GM04504 (cell line): Measurements from ENCODE around the gene NTMT1.
"Not testable (repeated sequence)": the region's sequence is repeated elsewhere in the genome, so short reads cannot be mapped to it uniquely, and the experiment has no call there.

ENCODE experiments used
- DNase-seq: peaks from one replicate; pipeline ENCODE4 v3.0.0-alpha.2; 2012; ENCODE audit warnings: low read depth

NTMT1 gene, protein sequence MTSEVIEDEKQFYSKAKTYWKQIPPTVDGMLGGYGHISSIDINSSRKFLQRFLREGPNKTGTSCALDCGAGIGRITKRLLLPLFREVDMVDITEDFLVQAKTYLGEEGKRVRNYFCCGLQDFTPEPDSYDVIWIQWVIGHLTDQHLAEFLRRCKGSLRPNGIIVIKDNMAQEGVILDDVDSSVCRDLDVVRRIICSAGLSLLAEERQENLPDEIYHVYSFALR

GRCh38 chr9:129626079-129626624, at the start of gene NTMT1:
Gene NTMT1, plus strand, starts transcription at chr9:129626163. Its CDS starts 6,541 bp downstream, at chr9:129632704.
- DNase-seq = peak; percentile 54

GRCh38 chr9:129576546-129577543, 49.1 kb upstream of the NTMT1 start:
- DNase-seq = no peak

DNA sequence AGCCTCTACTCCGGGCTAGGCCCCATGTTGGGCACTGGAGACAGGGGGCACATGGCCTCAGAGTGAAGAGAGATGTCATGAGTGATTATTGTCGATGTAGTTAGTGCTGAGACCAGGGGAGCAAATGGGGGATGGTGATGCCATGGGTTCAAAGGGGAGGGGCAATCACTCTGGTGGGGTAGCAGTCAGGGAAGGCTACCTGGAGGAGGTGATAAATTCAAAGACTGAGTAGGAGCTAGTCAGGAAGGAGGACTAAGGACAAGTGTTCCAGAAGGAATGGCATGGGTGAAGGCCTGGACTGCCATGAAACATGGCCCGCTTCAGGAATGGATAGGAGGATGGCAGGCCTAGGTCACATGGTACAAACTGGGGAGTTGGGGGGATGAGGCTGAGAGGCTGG, 46.7 kb upstream of the NTMT1 start:
- no peak for DNase-seq

DNA sequence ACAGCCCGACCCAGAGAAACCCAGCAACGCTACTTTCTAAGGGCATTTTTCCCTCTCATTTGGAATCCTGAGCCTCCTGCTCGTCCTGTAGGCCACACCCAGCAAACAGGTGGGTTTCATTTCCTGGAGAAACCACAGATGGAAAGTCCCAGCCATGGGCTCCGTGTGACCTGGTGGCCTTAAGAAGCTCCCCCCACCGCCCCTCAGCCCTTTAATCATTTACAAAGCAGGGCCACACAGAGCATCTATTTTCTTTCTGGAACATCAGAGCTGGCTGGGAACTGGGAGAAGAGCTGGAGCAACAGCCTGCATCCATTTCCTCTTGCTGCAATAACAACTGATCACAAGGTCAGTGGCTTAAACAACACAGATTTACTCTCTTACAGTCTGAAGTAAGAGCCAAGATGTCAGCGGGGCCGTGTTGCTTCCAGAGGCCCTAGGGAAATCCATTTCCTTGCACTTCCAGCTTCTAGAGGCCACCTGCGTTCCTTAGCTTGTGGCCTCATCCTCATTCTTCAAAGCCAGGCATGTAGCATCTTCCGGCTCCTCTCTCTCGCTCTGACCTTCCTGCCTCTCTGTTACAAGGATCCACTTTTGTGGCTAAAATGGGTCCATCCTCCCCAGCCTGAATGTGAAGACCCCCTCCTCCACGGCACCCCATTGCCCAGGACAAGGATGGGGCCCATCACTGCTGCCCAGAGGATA, 45.6 kb upstream of the NTMT1 start:
- no peak for DNase-seq

DNA sequence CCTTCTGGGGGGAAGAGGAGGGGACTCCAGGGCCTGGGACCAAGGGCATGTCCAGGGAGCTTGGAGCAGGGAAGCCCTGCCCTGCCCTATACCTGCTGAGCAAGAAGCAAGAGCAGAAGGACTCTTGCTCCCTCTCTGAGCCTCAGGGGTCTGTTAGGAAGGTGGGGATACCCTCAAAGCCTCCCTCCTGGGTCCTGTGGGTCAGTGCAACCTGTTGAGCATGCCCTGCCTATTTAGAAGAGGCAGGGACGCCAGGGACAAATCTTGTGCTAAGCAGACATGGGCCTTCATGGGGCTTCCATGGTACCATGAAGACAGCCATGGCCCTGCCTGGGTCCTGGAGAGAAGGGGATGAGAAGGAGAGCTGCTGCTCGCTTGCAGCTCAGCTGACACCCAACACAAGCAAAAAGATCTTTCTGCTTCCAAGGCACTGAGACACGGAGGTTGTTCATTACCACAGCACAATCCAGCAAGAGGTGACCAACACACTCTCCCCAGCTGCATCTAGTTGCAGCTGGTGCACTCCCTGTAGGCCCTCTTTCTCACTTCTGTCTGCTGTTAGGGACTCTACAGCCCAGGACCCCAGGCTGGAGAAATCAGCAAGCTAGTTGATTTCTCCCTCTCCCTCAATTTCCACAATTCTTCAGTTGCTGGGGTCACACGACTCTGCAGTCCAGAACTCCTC, 44.3 kb upstream of the NTMT1 start:
- no peak for DNase-seq

GRCh38 chr9:129582855-129583254, 43.1 kb upstream of the NTMT1 start:
- DNase-seq = no peak

DNA sequence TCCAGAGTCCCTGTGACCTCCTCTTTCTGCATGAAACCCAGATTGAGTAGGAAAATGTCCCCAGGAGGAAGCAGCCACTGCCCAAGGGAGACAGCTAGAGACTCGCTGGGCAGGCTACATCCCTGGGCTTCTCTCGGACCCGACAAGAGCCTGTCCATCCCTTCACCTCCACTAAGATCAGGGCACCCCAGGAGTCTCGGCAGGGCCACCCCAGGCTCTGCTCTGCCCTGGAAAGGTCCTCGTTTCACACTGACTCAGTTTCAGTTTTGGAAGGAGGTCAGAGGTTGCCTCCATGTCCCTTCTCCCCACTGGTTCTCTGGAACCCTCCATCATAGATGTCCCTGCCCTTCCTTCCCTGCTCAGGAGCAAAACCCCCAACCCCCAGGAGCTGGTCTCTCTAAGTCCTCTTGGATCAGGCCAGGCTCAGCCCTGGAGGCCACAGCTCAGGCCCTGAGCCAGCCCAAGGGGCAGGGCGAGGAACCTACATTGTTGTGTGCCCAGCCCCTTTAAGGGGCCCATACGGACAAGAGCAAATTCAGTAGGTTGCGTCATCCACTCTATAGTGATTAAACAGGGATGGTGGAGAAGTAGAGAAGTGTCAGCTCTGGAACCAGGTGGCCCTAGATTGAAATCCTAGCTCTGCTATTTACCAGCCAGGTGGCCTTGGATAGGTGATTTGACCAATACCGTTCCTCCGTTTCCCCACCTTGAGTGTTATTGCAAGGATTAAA, 42.5 kb upstream of the NTMT1 start:
- DNase-seq = no peak

- DNase-seq = no peak
Measured at GRCh38 chr9:129584136-129584535, 41.8 kb upstream of the NTMT1 start.

- DNase-seq = no peak
Measured at GRCh38 chr9:129585352-129585751, 40.6 kb upstream of the NTMT1 start.

GRCh38 chr9:129586245-129586644, 39.7 kb upstream of the NTMT1 start:
- no peak for DNase-seq

DNA sequence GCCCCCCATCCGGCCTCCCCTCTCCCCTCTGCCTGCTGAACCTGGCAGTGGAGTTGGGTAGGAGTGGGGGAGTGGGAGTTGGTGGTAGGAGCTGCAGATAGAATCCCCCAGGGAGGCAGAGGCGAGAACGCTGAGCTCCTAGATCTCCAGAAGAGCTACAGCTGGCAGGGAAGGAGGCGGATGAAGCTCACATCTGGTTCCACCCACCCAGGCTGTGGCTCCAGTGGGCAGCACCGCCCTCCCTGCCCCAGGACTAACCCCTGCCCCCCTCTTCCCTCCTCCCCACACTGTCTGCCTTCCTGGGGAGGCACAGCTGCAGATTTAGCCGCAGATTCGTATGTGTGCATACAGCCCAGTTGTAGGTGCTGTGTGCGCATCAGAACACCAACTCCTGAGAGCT, 39.3 kb upstream of the NTMT1 start:
- DNase-seq = no peak

- no peak for DNase-seq
Measured at GRCh38 chr9:129587487-129588262, 38.3 kb upstream of the NTMT1 start.

- DNase-seq = no peak
Measured at GRCh38 chr9:129590466-129590865, 35.5 kb upstream of the NTMT1 start.

DNA sequence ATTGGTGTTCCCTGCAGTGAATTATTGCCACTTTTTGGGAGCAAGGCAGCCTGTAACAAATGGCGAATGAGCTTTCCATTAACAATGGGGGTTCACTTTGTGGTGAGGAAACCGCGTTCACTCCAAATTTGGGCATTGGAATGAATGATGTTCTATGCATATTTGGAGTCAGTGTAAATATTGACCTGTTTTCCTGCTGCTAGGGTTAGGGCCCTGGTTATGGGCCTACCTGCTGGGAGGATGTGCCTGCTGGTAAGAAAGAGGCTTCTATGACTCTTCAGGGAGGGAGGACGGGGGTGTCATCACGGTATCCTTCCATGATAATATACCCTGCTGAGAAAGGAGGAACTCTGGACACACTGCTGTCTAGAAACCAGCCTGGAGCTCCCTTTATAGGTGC, 34.0 kb upstream of the NTMT1 start:
- no peak for DNase-seq

GRCh38 chr9:129592790-129593189, 33.2 kb upstream of the NTMT1 start:
- DNase-seq = not testable (repeated sequence)

- no peak for DNase-seq
Measured at GRCh38 chr9:129594632-129595031, 31.3 kb upstream of the NTMT1 start.

- no peak for DNase-seq
Measured at GRCh38 chr9:129595311-129595741, 30.6 kb upstream of the NTMT1 start.

GRCh38 chr9:129595903-129596540, 29.9 kb upstream of the NTMT1 start:
- no peak for DNase-seq

DNA sequence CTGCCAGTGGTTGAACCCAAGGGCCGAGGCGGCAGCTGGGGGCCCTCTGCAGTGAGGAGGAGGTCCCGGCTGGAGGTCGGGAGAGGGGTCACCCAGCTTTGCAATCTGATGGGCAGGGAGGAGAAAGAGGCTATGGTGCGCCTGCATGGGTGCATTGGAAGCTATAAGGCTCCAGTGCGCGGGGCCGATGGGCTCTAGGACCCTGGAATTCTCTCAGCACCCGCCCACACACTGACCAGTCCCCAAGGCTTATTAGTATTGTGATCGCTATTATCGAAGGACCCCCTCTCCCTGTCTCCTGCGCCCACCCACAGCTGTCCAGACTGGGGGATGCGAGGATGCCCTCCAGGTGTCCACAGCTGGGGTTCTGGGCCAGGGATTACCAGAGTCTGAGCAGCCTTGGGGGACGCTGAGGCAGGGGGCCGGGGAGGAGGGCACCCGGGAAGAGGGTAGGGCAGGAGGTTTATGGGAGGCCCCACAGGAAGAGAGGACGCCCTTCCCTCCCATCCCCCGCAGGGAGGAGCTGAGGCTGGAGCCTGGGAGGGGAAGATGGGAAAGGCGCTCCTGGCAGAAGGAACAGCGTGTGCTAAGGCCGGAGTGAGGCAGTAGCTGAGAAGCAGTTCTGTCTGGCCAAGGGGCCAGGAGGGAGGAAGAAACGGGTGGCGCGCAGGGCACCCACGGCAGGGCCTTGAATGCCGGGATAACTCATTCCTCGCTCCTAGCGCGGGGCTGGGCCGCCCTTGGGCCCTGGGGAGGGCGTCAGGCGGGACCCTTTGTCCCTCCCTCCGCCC, 29.2 kb upstream of the NTMT1 start:
- DNase-seq = no peak
